ENCODE measurements around the gene CHCHD5.

DNA sequence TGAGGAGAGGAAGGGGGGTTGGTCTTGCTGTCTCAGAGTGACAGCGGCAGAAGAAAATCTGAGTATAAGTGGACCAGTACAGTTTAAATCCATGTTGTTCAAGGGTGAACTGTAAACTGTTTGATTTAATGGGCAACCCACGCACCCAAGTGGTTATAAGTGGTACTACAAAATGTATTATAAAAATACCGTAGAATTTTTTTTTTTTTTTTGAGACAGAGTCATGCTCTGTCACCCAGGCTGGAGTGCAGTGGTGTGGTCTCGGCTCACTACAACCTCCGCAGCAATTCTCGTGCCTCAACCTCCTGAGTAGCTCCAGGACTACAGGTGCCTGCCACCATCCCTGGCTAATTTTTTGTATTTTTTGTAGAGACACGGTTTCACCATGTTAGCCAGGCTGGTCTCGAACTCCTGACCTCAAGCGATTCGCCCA is 2.1 kb upstream of the CHCHD5 start:
- no peak for TF ChIP-seq POLR2A (IDR thresholded peaks at IDR 0.05; ENCODE audit: low read depth, low read length)
- TF ChIP-seq POLR2AphosphoS5 (IDR thresholded peaks at IDR 0.05; ENCODE audit: low read depth, low read length), result no peak
- no peak for TF ChIP-seq TAF1 (IDR thresholded peaks at IDR 0.05; ENCODE audit: low read depth, low read length)
- TF ChIP-seq SPI1 (IDR thresholded peaks at IDR 0.05; ENCODE audit: low read depth, low read length), result no peak

Data from GM12891 (cell line).